Glomerular endothelial cell (primary cell): ENCODE results near the gene SEMA5B. TPM values are rescaled to one million over a fixed set of nuclear protein-coding genes. Genes with fewer than 3 reads are reported as not detected.

Source experiments
- DNase-seq: peaks from one replicate; pipeline ENCODE4 v3.0.0-alpha.2; 2011; ENCODE audit warnings: low read depth, low spot score; ENCODE audit errors: extremely low read depth
- total RNA-seq: library from RNA; depleted of rRNA; stranded (reverse); fragments of >200 nt; gene quantifications from 2 replicates; pipeline ENCODE4 v1.2.3, GENCODE V29; 2015

Gene SEMA5B
- total RNA-seq, 1 donor from 2014 or later, result not detected

GRCh38 chr3:123002100-123002748 lies 25.3 kb downstream of the SEMA5B start:
- no peak for DNase-seq

- no peak for DNase-seq
Measured at GRCh38 chr3:122998856-122999255, 28.7 kb downstream of the SEMA5B start.

- no peak for DNase-seq
Measured at GRCh38 chr3:122998206-122998605, 29.4 kb downstream of the SEMA5B start.

- no peak for DNase-seq
Measured at GRCh38 chr3:122996038-122996580, 31.5 kb downstream of the SEMA5B start.

- no peak for DNase-seq
Measured at GRCh38 chr3:122994954-122995353, 32.6 kb downstream of the SEMA5B start.

GRCh38 chr3:122993124-122993978 lies 34.2 kb downstream of the SEMA5B start:
- no peak for DNase-seq

- no peak for DNase-seq
Measured at GRCh38 chr3:122992676-122993075, 34.9 kb downstream of the SEMA5B start.

- no peak for DNase-seq
Measured at GRCh38 chr3:122992133-122992532, 35.4 kb downstream of the SEMA5B start.

GRCh38 chr3:122991236-122991985 lies 36.2 kb downstream of the SEMA5B start:
- DNase-seq, result no peak

- no peak for DNase-seq
Measured at GRCh38 chr3:122989856-122990575, 37.5 kb downstream of the SEMA5B start.

GRCh38 chr3:122988508-122988907 lies 39.1 kb downstream of the SEMA5B start:
- no peak for DNase-seq

GRCh38 chr3:122987736-122988319 lies 39.7 kb downstream of the SEMA5B start:
- no peak for DNase-seq

- no peak for DNase-seq
Measured at GRCh38 chr3:122987231-122987630, 40.3 kb downstream of the SEMA5B start.

GRCh38 chr3:122986693-122987179 lies 40.8 kb downstream of the SEMA5B start:
- DNase-seq, result no peak

- DNase-seq, result no peak
Measured at GRCh38 chr3:122985539-122985938, 42.0 kb downstream of the SEMA5B start.

- no peak for DNase-seq
Measured at GRCh38 chr3:122984650-122985049, 42.9 kb downstream of the SEMA5B start.

- DNase-seq, result no peak
Measured at GRCh38 chr3:122984007-122984406, 43.6 kb downstream of the SEMA5B start.

- no peak for DNase-seq
Measured at GRCh38 chr3:122982216-122983185, 45.1 kb downstream of the SEMA5B start.

- DNase-seq, result no peak
Measured at GRCh38 chr3:122979211-122979610, 48.4 kb downstream of the SEMA5B start.
